ENCODE results near the gene THSD4.

The THSD4 gene

GRCh38 chr15:71303977-71304376, 188.7 kb downstream of the THSD4 start:
- H4K20me1 ChIP-seq (ENCODE audit: insufficient read depth, low read length): no peaks in the 10 kb centered on the region
- H3K9me2 ChIP-seq (ENCODE audit: low read depth, low read length): no peaks in the 10 kb centered on the region
- H3F3A ChIP-seq (ENCODE audit: insufficient read depth, low read length): no peaks in the 10 kb centered on the region
- no peak overlapping the region for H3K9ac ChIP-seq (ENCODE audit: low read length)
- no peaks in the 10 kb centered on the region for H3K4me1 ChIP-seq (ENCODE audit: insufficient read depth, low read length, severe bottlenecking)
- H3K4me2 ChIP-seq (ENCODE audit: low read length): no peak overlapping the region
- no peaks in the 10 kb centered on the region for H3K36me3 ChIP-seq (ENCODE audit: insufficient read depth, low read length)
- no peak overlapping the region for H3K27ac ChIP-seq (ENCODE audit: low read depth, low read length, poor library complexity, severe bottlenecking)
- no peaks in the 10 kb centered on the region for H3K79me2 ChIP-seq (ENCODE audit: insufficient read depth, low read length)
- no peaks in the 10 kb centered on the region for H3K27me3 ChIP-seq (ENCODE audit: insufficient read depth, low read length)
- no peak overlapping the region for H3K4me3 ChIP-seq (ENCODE audit: low read depth, low read length, poor library complexity, severe bottlenecking)
- TF ChIP-seq EZH2 (IDR thresholded peaks at IDR 0.05; ENCODE audit: borderline replicate concordance, low read length): no peak
- TF ChIP-seq, protein P1, sequence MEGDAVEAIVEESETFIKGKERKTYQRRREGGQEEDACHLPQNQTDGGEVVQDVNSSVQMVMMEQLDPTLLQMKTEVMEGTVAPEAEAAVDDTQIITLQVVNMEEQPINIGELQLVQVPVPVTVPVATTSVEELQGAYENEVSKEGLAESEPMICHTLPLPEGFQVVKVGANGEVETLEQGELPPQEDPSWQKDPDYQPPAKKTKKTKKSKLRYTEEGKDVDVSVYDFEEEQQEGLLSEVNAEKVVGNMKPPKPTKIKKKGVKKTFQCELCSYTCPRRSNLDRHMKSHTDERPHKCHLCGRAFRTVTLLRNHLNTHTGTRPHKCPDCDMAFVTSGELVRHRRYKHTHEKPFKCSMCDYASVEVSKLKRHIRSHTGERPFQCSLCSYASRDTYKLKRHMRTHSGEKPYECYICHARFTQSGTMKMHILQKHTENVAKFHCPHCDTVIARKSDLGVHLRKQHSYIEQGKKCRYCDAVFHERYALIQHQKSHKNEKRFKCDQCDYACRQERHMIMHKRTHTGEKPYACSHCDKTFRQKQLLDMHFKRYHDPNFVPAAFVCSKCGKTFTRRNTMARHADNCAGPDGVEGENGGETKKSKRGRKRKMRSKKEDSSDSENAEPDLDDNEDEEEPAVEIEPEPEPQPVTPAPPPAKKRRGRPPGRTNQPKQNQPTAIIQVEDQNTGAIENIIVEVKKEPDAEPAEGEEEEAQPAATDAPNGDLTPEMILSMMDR (IDR thresholded peaks at IDR 0.05; ENCODE audit: low read length): no peak
- no peaks in the 10 kb centered on the region for H3K9me3 ChIP-seq (ENCODE audit: low read length)
- no peak overlapping the region for H2AFZ ChIP-seq (ENCODE audit: low read length)

DNA sequence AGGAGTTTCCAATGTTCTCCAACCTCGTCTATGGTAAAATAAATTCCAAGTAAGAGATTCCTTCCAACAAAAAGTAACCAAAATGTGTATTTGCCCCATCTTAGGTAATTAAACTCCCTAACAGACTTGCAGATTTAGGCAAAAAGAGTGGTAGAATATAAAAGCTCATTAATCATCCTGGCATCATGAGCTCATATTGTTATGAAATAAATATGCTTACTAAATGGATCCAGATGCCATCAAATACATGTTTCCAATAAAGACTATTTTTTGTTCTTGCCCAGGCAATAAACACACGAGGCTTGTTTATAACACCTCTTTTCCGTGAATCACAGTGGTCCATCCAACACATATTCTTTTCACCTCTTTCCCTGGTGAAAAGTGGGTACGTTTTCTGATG, 189.4 kb downstream of the THSD4 start:
- H3K4me3 ChIP-seq (ENCODE audit: low read depth, low read length, poor library complexity, severe bottlenecking): no peak overlapping the region
- H4K20me1 ChIP-seq (ENCODE audit: insufficient read depth, low read length): no peaks in the 10 kb centered on the region
- H3K4me2 ChIP-seq (ENCODE audit: low read length): no peak overlapping the region
- H3K9ac ChIP-seq (ENCODE audit: low read length): no peak overlapping the region
- no peaks in the 10 kb centered on the region for H3K9me2 ChIP-seq (ENCODE audit: low read depth, low read length)
- no peaks in the 10 kb centered on the region for H3F3A ChIP-seq (ENCODE audit: insufficient read depth, low read length)
- H3K9me3 ChIP-seq (ENCODE audit: low read length): no peaks in the 10 kb centered on the region
- H3K4me1 ChIP-seq (ENCODE audit: insufficient read depth, low read length, severe bottlenecking): no peaks in the 10 kb centered on the region
- H3K79me2 ChIP-seq (ENCODE audit: insufficient read depth, low read length): no peaks in the 10 kb centered on the region
- no peaks in the 10 kb centered on the region for H3K27me3 ChIP-seq (ENCODE audit: insufficient read depth, low read length)
- TF ChIP-seq, protein P1 (IDR thresholded peaks at IDR 0.05; ENCODE audit: low read length): no peak
- TF ChIP-seq EZH2 (IDR thresholded peaks at IDR 0.05; ENCODE audit: borderline replicate concordance, low read length): no peak
- H3K27ac ChIP-seq (ENCODE audit: low read depth, low read length, poor library complexity, severe bottlenecking): no peak overlapping the region
- H2AFZ ChIP-seq (ENCODE audit: low read length): no peak overlapping the region
- no peaks in the 10 kb centered on the region for H3K36me3 ChIP-seq (ENCODE audit: insufficient read depth, low read length)

DNA sequence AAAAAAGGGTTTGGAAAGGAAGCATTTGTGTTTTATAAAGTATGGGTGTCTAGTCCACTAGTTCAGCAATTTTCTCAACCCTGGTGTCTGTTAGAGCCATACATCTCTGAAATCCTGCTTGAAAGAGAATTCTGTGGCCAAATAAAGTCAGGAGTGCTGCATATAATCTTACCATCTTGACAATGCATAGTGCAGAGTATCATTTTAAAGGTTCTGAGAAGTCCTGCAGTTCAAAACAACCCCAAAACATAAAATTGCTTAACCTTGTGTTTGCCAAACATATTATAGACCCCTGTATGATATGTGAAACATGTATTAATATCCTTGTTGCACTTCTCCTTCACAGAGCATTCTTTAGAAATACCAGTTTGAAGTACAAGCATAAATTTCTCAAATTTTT, 191.3 kb downstream of the THSD4 start:
- no peak overlapping the region for H3K4me2 ChIP-seq (ENCODE audit: low read length)
- no peaks in the 10 kb centered on the region for H3K9me2 ChIP-seq (ENCODE audit: low read depth, low read length)
- H3K27ac ChIP-seq (ENCODE audit: low read depth, low read length, poor library complexity, severe bottlenecking): no peak overlapping the region
- H3K9me3 ChIP-seq (ENCODE audit: low read length): no peaks in the 10 kb centered on the region
- H3K79me2 ChIP-seq (ENCODE audit: insufficient read depth, low read length): no peaks in the 10 kb centered on the region
- H4K20me1 ChIP-seq (ENCODE audit: insufficient read depth, low read length): no peaks in the 10 kb centered on the region
- no peaks in the 10 kb centered on the region for H3F3A ChIP-seq (ENCODE audit: insufficient read depth, low read length)
- H2AFZ ChIP-seq (ENCODE audit: low read length): no peak overlapping the region
- H3K9ac ChIP-seq (ENCODE audit: low read length): no peak overlapping the region
- no peaks in the 10 kb centered on the region for H3K36me3 ChIP-seq (ENCODE audit: insufficient read depth, low read length)
- TF ChIP-seq EZH2 (IDR thresholded peaks at IDR 0.05; ENCODE audit: borderline replicate concordance, low read length): no peak
- TF ChIP-seq, protein P1 (IDR thresholded peaks at IDR 0.05; ENCODE audit: low read length): no peak
- H3K4me3 ChIP-seq (ENCODE audit: low read depth, low read length, poor library complexity, severe bottlenecking): no peak overlapping the region
- H3K4me1 ChIP-seq (ENCODE audit: insufficient read depth, low read length, severe bottlenecking): no peaks in the 10 kb centered on the region
- H3K27me3 ChIP-seq (ENCODE audit: insufficient read depth, low read length): no peaks in the 10 kb centered on the region
